DND-41 (cell line): ENCODE measurements around the gene NEU3.

Experiments
- CTCF ChIP-seq: IDR thresholded peaks from 2 replicates; pipeline ENCODE4 v1.5.1; 2012; ENCODE audit warnings: borderline replicate concordance, low read length, moderate library complexity, mild to moderate bottlenecking; ENCODE audit not compliant: poor library complexity, severe bottlenecking; ENCODE audit errors: extremely low read depth
- EZH2 ChIP-seq: IDR thresholded peaks from 3 replicates; pipeline ENCODE4 v1.6.1; 2012; ENCODE audit warnings: borderline replicate concordance, low read depth, mild to moderate bottlenecking, moderate library complexity, low read length, inconsistent platforms; ENCODE audit not compliant: severe bottlenecking

GRCh38 chr11:75056814-75057213 is 68.1 kb downstream of the NEU3 start:
- no peak for TF ChIP-seq CTCF
- no peak for TF ChIP-seq EZH2
